Progenitor cell of endocrine pancreas (in vitro differentiated cells): ENCODE measurements around the gene WDR37. TPM values are rescaled to one million over a fixed set of nuclear protein-coding genes. Genes with fewer than 3 reads are reported as not detected.
A peak's percentile ranks its signal among the peaks of the same experiment; 100 is the strongest.

Experiments used
- DNase-seq: peaks from one replicate; pipeline ENCODE4 v3.0.0; 2021; ENCODE audit warnings: low spot score; ENCODE audit not compliant: unreplicated experiment
- H3K27ac Mint-ChIP-seq: 2 replicates; pipeline ENCODE4 v1.8.0; 2021; ENCODE audit warnings: mild to moderate bottlenecking, moderate library complexity, mixed read lengths
- H3K27me3 Mint-ChIP-seq: 2 replicates; pipeline ENCODE4 v1.8.0; 2021; ENCODE audit warnings: mixed read lengths
- H3K36me3 Mint-ChIP-seq: 2 replicates; pipeline ENCODE4 v1.8.0; 2022; ENCODE audit warnings: mixed read lengths; ENCODE audit not compliant: insufficient read depth
- H3K4me1 Mint-ChIP-seq: 2 replicates; pipeline ENCODE4 v1.8.0; 2021; ENCODE audit warnings: low read depth, mixed read lengths
- H3K4me3 Mint-ChIP-seq: 2 replicates; pipeline ENCODE4 v1.8.0; 2021; ENCODE audit warnings: low read depth, mild to moderate bottlenecking, moderate library complexity, mixed read lengths
- H3K9me3 Mint-ChIP-seq: 2 replicates; pipeline ENCODE4 v1.8.0; 2021; ENCODE audit warnings: low read depth, mixed read lengths
- CTCF ChIP-seq: fragments of 200-600 bp; sonication (generic); IDR thresholded peaks from one replicate; pipeline ENCODE4 v1.5.0; 2021; ENCODE audit warnings: antibody characterized with exemption, mild to moderate bottlenecking; ENCODE audit not compliant: unreplicated experiment
- total RNA-seq: library from RNA; stranded (reverse); gene quantifications from 2 replicates; pipeline ENCODE4 v1.2.1, GENCODE V29; 2021

WDR37 gene
- total RNA-seq, 1 donor from 2014 or later, result 18.7 TPM

- peaks cover 22% of the 10 kb centered on the region for H3K4me1 Mint-ChIP-seq
- no peak for TF ChIP-seq CTCF
- peaks cover 3% of the 10 kb centered on the region for H3K9me3 Mint-ChIP-seq
Measured at GRCh38 chr10:1068380-1069361, 12.5 kb downstream of the WDR37 start.

GRCh38 chr10:1070919-1071318, 14.7 kb downstream of the WDR37 start:
- no peaks in the 10 kb centered on the region for H3K27me3 Mint-ChIP-seq
- H3K36me3 Mint-ChIP-seq, result peaks cover 6% of the 10 kb centered on the region
- DNase-seq, result no peak
- TF ChIP-seq CTCF, result no peak
- peaks cover 5% of the 10 kb centered on the region for H3K4me1 Mint-ChIP-seq
- peaks cover 3% of the 10 kb centered on the region for H3K9me3 Mint-ChIP-seq
- no peak overlapping the region for H3K4me3 Mint-ChIP-seq
- H3K27ac Mint-ChIP-seq, result no peak overlapping the region

More at GRCh38 chr10:1068380-1069361, 12.5 kb downstream of the WDR37 start:
- Mint-ChIP-seq H3K27ac (no peak overlapping the region), H3K36me3 (peaks cover 11% of the 10 kb centered on the region), H3K4me3 (no peak overlapping the region), H3K27me3 (no peaks in the 10 kb centered on the region)
- DNase-seq, result no peak

GRCh38 chr10:1074052-1074747, 18.0 kb downstream of the WDR37 start:
- TF ChIP-seq CTCF, result no peak
- H3K4me3 Mint-ChIP-seq, result no peak overlapping the region
- DNase-seq, result no peak
- H3K27ac Mint-ChIP-seq, result peak overlapping the region; percentile 18
- no peaks in the 10 kb centered on the region for H3K9me3 Mint-ChIP-seq
- H3K36me3 Mint-ChIP-seq, result peaks cover 5% of the 10 kb centered on the region
- H3K4me1 Mint-ChIP-seq, result peaks cover 5% of the 10 kb centered on the region
- no peaks in the 10 kb centered on the region for H3K27me3 Mint-ChIP-seq

GRCh38 chr10:1074748-1075308, 18.6 kb downstream of the WDR37 start:
- Mint-ChIP-seq H3K4me1 (peaks cover 5% of the 10 kb centered on the region), H3K36me3 (peaks cover 7% of the 10 kb centered on the region)

More at GRCh38 chr10:1074748-1075308, 18.6 kb downstream of the WDR37 start:
- peak; percentile 39 for TF ChIP-seq CTCF
- Mint-ChIP-seq H3K27me3 (no peaks in the 10 kb centered on the region), H3K4me3 (no peak overlapping the region), H3K9me3 (no peaks in the 10 kb centered on the region), H3K27ac (peak overlapping the region; percentile 84)
- no peak for DNase-seq
